CD4-positive, alpha-beta T cell treated with Interleukin-15 for 1 hour (primary cell): Measurements from ENCODE around the gene MDH1B.
"Not testable (repeated sequence)": the region's sequence is repeated elsewhere in the genome, so short reads cannot be mapped to it uniquely, and the experiment has no call there.

Experiments
- DNase-seq: peaks from one replicate; pipeline ENCODE4 v3.0.0-alpha.2; 2020

MDH1B gene

DNA sequence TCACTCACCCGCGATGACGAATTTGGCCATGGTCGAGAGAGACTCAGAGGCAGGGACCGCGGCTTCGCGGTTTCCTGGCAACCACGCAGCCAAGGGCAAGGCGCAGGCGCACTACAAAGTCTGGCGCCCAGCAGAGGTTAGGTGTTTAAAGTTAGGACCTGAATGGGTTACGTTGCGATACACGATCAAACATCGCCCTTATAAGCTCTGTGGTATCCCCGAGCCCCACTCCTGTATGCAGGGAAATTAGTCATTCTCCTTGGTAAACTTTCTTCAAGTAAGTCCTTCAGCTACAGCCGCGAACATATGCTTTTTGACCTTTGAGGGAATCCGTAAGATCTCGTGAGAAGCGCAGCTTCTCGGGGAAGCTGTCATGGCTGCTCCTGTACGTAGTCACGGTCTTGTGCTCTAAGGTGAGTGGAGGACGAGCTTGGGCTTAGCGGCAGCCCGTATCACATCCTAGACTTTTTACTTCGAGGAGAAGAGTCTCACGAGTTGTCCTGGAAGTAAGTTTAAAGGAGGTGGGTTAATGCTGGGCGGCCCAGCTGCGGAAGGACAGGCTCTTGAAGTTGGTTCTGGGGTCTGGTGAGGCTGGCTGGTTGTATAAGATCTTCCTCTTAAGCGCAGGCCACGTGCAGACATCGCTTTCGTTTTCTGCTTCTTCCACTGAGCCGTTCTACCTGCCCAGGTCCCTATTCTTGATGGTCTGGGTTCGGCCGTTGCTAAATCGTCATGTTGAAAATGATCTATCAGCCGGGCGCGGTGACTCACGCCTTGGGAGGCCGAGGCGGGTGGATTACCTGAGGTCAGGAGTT, at the start of gene MDH1B, which contains the start of gene FASTKD2:
TSS of gene MDH1B (minus strand) at position 87 of the 815 bp plus-strand sequence. CDS start at position 30, 57 bp downstream.
TSS of gene FASTKD2 (plus strand) at position 365 of the 815 bp plus-strand sequence. CDS start 1,088 bp downstream, outside the sequence.
- peak; percentile 87 for DNase-seq

DNA sequence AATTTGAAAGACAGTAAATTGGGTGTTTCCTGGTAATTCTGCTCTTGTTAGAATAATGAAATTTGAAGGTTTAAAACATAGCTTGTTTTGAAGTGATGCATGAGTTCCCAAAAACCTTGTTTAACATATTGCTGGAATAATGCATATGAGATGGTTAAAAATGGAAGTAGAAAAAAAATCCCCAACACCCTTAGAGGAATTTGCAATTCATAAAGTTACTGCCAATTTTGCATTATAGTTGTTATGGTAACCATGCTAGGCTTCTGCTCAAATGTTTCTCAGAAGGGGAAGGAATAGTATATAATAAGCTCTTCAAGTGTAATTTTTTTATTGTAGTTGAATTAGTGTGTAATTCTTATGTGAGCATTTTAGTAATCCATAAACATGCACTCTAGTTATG, 49.4 kb upstream of the MDH1B start:
- no peak for DNase-seq

- not testable (repeated sequence) for DNase-seq
Observed at GRCh38 chr2:206812471-206812870, 47.3 kb upstream of the MDH1B start.

DNA sequence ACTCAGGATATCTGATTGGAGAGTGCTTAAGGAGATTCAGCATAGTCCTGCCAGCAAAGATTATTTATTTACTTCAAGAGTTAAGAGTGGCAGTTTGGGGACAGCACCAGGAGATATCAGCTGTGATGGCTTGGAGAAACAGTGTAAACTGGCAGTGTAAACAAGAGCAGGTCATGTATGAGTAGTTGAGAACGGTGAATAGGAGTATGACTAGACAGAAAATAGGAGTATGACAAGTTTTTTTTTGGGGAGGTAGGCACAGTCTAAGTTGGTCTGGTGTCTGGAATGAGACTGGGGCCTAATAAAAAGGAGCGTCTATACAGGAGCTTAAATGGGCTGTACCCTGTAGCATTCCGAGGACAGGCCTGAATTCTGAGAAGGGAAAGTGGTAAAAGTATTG, 42.5 kb upstream of the MDH1B start:
- DNase-seq: not testable (repeated sequence)

DNA sequence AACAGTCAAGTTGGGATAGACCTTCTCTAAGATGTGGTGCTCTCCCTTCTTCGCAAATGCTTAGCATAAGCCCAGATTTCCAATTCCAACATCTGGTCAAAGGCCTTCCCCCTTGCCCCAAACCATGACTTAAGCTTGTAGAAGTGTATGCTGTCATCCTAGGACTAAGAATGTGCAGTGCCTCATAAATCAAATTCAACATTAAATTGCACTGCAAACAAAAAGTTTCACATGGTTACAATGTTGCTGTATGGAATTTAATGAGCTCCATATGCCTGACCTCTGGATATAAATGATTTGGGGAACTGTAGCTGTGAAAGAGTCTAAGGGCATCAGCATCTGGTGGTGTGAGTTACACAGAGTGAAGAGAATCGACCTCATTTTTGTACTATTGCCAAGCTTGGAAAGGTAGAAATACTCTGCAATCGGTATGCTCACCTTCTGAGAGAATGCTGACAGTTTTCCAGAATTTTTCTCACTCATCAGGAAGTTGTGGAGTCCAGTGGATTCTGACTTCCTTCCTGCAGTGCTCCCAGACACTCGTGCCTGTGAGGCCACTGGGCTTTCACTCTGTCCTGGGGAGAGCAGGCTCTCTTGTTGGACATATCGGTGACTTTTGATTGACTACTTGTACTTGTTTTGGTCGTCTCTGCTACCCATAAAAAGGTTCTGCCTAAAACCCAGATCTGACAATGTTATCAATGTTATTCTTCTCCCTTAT, 40.9 kb upstream of the MDH1B start:
- DNase-seq: no peak

DNA sequence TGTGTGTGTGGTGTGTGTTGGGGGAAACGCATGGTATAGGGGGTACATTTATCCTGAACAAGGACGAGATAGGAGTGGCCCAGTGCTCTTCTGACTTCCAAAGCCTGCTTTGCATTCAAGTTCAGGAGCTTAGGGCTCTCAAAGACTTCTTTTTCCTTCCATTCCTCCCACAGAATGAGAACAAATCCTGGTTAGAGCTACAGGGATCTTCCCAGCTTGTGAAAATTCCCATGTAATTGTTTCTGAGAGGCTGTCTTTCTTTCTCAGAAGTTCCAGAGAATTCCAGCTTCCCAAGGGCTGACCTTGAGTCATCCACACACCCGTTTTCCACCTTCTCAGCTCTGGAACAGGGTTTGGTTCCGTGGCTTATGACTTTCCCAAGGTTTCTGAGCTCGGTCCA, 39.2 kb upstream of the MDH1B start:
- DNase-seq: no peak

GRCh38 chr2:206802654-206803514, 37.8 kb upstream of the MDH1B start:
- no peak for DNase-seq

GRCh38 chr2:206801418-206802189, 36.5 kb upstream of the MDH1B start:
- DNase-seq: no peak

DNA sequence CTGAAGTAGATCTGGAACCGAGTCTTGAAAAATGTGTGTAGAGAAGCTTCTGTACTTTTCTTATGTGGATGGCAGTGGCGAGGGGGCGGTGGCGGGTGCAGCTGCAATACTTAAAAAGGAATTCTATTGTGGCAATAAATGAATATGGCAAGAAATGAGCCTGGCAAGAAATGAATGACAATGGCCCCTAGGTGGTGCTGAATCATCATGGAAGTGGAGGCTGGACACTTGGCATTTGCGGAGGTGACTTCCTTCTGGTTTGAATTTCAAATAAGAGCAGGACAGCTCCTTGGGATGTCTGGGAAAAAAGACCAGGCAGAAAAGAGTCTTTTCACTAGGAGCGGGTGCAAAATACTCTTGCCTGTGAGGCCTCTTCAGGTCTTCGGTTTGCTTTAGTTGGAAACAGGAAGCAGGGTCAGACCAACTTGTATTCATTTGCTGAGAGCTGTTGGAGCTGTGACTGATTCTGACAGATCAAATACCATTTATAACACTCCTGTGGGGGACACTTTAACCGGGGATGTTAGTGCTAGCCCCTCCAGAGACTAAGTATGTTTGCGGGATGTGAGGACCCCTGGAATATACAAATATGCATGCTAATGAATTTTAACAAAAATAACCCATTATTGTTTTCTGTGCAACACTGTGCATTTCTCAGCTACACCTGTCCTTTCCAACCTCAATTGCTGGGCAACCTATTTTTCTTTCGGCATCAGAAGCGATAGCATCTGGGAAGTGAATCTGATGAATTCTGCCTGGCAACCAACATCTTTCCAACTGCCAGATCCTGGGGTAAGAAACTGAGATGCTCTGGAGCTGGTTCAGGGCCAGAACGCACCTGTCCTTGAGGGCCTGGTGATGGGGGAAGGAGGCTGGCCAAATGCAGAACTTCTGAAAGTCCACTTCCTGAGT, 35.6 kb upstream of the MDH1B start:
- DNase-seq: peak; percentile 30

DNA sequence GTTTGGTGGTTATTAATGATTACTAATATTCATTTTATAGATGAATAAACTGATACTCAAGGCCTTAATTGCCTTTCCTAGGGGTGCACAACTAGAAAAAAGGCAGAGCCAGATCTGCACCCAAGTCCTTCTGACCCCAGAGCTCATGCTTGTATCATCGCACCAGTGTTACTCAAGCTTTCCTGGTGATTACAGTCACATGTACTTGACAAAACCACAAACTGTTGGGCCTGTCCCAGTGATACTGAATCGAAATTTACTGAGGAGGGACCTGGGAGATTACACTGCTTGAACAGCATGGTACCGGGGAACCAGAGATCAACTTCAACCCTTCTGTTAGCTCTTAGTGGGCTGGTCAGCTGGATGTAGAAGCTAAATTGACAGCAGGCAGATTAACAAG, 34.0 kb upstream of the MDH1B start:
- DNase-seq: no peak

- DNase-seq: no peak
Observed at GRCh38 chr2:206798000-206798399, 32.9 kb upstream of the MDH1B start.

- DNase-seq: no peak
Observed at GRCh38 chr2:206797376-206797775, 32.2 kb upstream of the MDH1B start.

GRCh38 chr2:206792645-206793044, 27.5 kb upstream of the MDH1B start:
- no peak for DNase-seq

- DNase-seq: no peak
Observed at GRCh38 chr2:206790311-206790935, 25.3 kb upstream of the MDH1B start.

- DNase-seq: no peak
Observed at GRCh38 chr2:206784559-206785353, 19.6 kb upstream of the MDH1B start.

- no peak for DNase-seq
Observed at GRCh38 chr2:206783718-206784117, 18.6 kb upstream of the MDH1B start.

DNA sequence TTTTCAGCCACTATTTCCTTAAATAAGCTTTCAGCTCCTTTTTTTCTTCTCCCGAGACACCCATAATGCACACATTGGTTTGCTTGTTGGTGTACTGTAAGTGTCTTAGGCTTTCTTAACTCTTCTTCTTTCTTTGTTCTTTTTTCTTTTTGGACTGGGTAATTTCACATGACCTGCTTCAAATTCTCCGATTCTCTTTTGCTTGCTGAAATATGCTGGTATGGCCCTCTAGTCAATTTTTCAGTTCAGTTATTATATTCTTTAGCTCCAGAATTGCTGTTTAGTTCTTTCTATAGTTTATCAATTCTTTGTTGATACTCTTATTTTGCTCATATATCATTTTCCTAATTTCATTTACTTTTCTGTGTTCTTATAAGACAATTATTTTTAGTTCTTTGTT, 15.5 kb upstream of the MDH1B start:
- no peak for DNase-seq

GRCh38 chr2:206776432-206776831, 11.3 kb upstream of the MDH1B start:
- DNase-seq: no peak

DNA sequence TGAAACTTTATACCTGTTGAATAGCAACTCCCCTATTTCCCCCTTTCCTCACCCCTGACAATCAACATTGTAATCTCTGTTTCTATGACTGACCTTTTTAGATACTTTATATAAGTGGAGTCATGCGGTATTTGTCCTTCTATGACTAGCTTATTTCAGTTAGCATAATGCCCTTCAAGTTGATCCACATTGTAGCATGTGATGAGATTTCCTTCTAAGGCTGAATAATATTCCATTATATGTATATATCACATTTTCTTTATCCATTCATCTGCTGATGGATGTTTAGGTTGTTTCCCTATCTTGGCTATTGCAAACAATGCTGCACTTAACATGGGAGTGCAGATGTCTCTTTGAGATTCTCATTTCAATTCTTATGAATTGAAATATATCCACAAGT, 9.7 kb upstream of the MDH1B start:
- DNase-seq: no peak
